ENCODE measurements around the gene TRIM61. TPM values are rescaled to one million over a fixed set of nuclear protein-coding genes. Genes with fewer than 3 reads are reported as not detected.

TRIM61 gene
- total RNA-seq, 2 experiments from 2014 or later: 0.22 to 0.47 TPM

GRCh38 chr4:165010487-165010886 lies 33.0 kb upstream of the TRIM61 start:
- ChIA-PET CTCF (no interaction called here), POLR2A (no interaction called here)
- Mint-ChIP-seq H3K36me3 (ENCODE audit: low read depth) (no peaks in the 10 kb centered on the region), H3K9me3 (no peaks in the 10 kb centered on the region), H3K27ac (no peak overlapping the region), H3K4me1 (ENCODE audit: low read depth) (no peaks in the 10 kb centered on the region), H3K27me3 (peaks cover 9% of the 10 kb centered on the region), H3K4me3 (no peak overlapping the region)
- no peak for DNase-seq
- Histone ChIP-seq H3K4me1 (ENCODE audit: insufficient read depth, low read length) (no peaks in the 10 kb centered on the region), H3K4me3 (ENCODE audit: low read length) (no peak overlapping the region), H3K27ac (ENCODE audit: low read depth in 1 of 2, low read length in 2 of 2) (no peak overlapping the region), H3K36me3 (ENCODE audit: insufficient read depth, low read length) (no peaks in the 10 kb centered on the region), H3K27me3 (ENCODE audit: control insufficient read depth in 1 of 2, insufficient read depth in 2 of 2, low read length in 2 of 2) (no peaks in the 10 kb centered on the region), H3K9me3 (ENCODE audit: control insufficient read depth in 1 of 2, insufficient read depth in 1 of 2, low read length in 2 of 2) (no peaks in the 10 kb centered on the region)
- intact Hi-C loops (cut with DNase I, micrococcal nuclease): no loop called here
- no peak for TF ChIP-seq CTCF (IDR thresholded peaks at IDR 0.05)
- no peak for ATAC-seq (ENCODE audit: poor library complexity)

GRCh38 chr4:165009493-165010227 lies 32.2 kb upstream of the TRIM61 start:
- H3K9me3 Mint-ChIP-seq: no peaks in the 10 kb centered on the region
- Histone ChIP-seq H3K27me3 (ENCODE audit: control insufficient read depth in 1 of 2, insufficient read depth in 2 of 2, low read length in 2 of 2) (no peaks in the 10 kb centered on the region), H3K9me3 (ENCODE audit: control insufficient read depth in 1 of 2, insufficient read depth in 1 of 2, low read length in 2 of 2) (no peaks in the 10 kb centered on the region), H3K4me1 (ENCODE audit: insufficient read depth, low read length) (no peaks in the 10 kb centered on the region), H3K4me3 (ENCODE audit: low read length) (no peak overlapping the region), H3K27ac (ENCODE audit: low read depth in 1 of 2, low read length in 2 of 2) (no peak overlapping the region), H3K36me3 (ENCODE audit: insufficient read depth, low read length) (no peaks in the 10 kb centered on the region)
- intact Hi-C loops (cut with DNase I, micrococcal nuclease): no loop called here
- DNase-seq: peak in 1 of 14 experiments; percentile 6
- TF ChIP-seq CTCF (IDR thresholded peaks at IDR 0.05): no peak
- CTCF ChIA-PET: no interaction called here
- no peak overlapping the region for H3K27ac Mint-ChIP-seq
- no peaks in the 10 kb centered on the region for H3K4me1 Mint-ChIP-seq (ENCODE audit: low read depth)
- ATAC-seq (ENCODE audit: poor library complexity): no peak
- H3K27me3 Mint-ChIP-seq: peaks cover 9% of the 10 kb centered on the region
- H3K36me3 Mint-ChIP-seq (ENCODE audit: low read depth): no peaks in the 10 kb centered on the region
- POLR2A ChIA-PET: no interaction called here
- H3K4me3 Mint-ChIP-seq: no peak overlapping the region

DNA sequence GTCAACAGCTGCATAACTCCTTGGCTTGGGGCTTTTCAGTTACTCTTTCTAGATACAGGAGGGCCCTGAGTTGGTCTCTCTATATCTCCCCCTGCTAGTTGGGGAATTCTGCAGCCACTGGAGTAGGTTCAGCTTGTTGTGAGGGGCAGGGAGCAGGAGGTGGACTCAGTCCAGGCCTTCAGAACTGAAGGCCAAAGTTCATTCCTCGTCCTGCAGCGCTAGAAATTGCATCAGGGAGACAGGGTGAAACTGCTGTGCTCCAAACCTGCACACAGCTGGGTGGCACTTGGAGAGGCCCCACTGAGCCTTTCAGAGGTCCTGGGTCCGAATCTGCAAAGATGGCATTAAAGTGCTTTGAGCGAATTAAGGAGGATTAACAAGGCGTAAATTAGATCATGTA lies 29.4 kb upstream of the TRIM61 start:
- H3K36me3 ChIP-seq (ENCODE audit: insufficient read depth, low read length): no peaks in the 10 kb centered on the region
- intact Hi-C loops (cut with DNase I, micrococcal nuclease): no loop called here
- DNase-seq: no peak
- H3K9me3 ChIP-seq (ENCODE audit: control insufficient read depth in 1 of 2, insufficient read depth in 1 of 2, low read length in 2 of 2): no peaks in the 10 kb centered on the region
- ChIA-PET POLR2A (no interaction called here), CTCF (no interaction called here)
- no peak for TF ChIP-seq CTCF (IDR thresholded peaks at IDR 0.05)
- H3K27me3 ChIP-seq (ENCODE audit: control insufficient read depth in 1 of 2, insufficient read depth in 2 of 2, low read length in 2 of 2): no peaks in the 10 kb centered on the region
- no peak overlapping the region for H3K27ac Mint-ChIP-seq
- H3K36me3 Mint-ChIP-seq (ENCODE audit: low read depth): no peaks in the 10 kb centered on the region
- H3K4me3 Mint-ChIP-seq: no peak overlapping the region
- H3K27me3 Mint-ChIP-seq: peaks cover 9% of the 10 kb centered on the region
- no peak for ATAC-seq (ENCODE audit: poor library complexity)
- no peaks in the 10 kb centered on the region for H3K4me1 Mint-ChIP-seq (ENCODE audit: low read depth)
- H3K27ac ChIP-seq (ENCODE audit: low read depth in 1 of 2, low read length in 2 of 2): no peak overlapping the region
- no peaks in the 10 kb centered on the region for H3K9me3 Mint-ChIP-seq
- no peak overlapping the region for H3K4me3 ChIP-seq (ENCODE audit: low read length)
- no peaks in the 10 kb centered on the region for H3K4me1 ChIP-seq (ENCODE audit: insufficient read depth, low read length)

Measured in CD4-positive, alpha-beta T cell (primary cell).